H1 (cell line): ENCODE measurements around the gene IGF2BP3.

Experiments
- EP300 ChIP-seq, 2 experiments: IDR thresholded peaks; 1 replicate in 1 of 2; 2 replicates in 1 of 2; pipeline ENCODE4 v1.6.1; 2011 to 2012; ENCODE audit warnings: low read depth in 2 of 2, low read length in 2 of 2, mild to moderate bottlenecking in 2 of 2, borderline replicate concordance in 1 of 2, inconsistent platforms in 1 of 2, moderate library complexity in 1 of 2
- JUND ChIP-seq: IDR thresholded peaks from 2 replicates; pipeline ENCODE4 v1.6.1; 2011; ENCODE audit warnings: mild to moderate bottlenecking, improper control_type of control experiment, low read length
- PHF8 ChIP-seq: fragments of 200-600 bp; sonication (generic); conservative IDR thresholded peaks from 2 replicates; pipeline ENCODE4 v1.7.1; 2012; ENCODE audit warnings: low read depth, mild to moderate bottlenecking, inconsistent platforms, low read length, moderate library complexity
- POLR2A ChIP-seq, 2 experiments: IDR thresholded peaks; 1 replicate in 1 of 2; 2 replicates in 1 of 2; pipeline ENCODE4 v1.6.1; 2011; ENCODE audit warnings: low read depth in 2 of 2, low read length in 2 of 2, mild to moderate bottlenecking in 2 of 2; ENCODE audit errors: control extremely low read depth in 1 of 2
- POLR2AphosphoS5 ChIP-seq: IDR thresholded peaks from 2 replicates; pipeline ENCODE4 v1.6.1; 2011; ENCODE audit warnings: low read depth, low read length
- SUZ12 ChIP-seq: fragments of 200-600 bp; sonication (generic); IDR thresholded peaks from 2 replicates; pipeline ENCODE4 v1.6.1; 2012; ENCODE audit warnings: mild to moderate bottlenecking, inconsistent platforms, low read length, moderate library complexity, mixed read lengths
- YY1 ChIP-seq: IDR thresholded peaks from 2 replicates; pipeline ENCODE4 v1.6.1; 2011; ENCODE audit warnings: low read depth, mild to moderate bottlenecking, low read length
- TF ChIP-seq, protein P1 (sequence below): IDR thresholded peaks from 2 replicates; pipeline ENCODE4 v1.6.1; 2012; ENCODE audit warnings: inconsistent platforms
- TF ChIP-seq, protein P2 (sequence below), 3 experiments: IDR thresholded peaks; 1 replicate in 2 of 3; 2 replicates in 1 of 3; pipeline versions ENCODE4 v1.5.1 to v1.6.1; 2011; ENCODE audit warnings: low read length in 3 of 3, mild to moderate bottlenecking in 3 of 3, inconsistent platforms in 2 of 3, low read depth in 1 of 3, moderate library complexity in 1 of 3; ENCODE audit not compliant: insufficient read depth in 1 of 3; ENCODE audit errors: control extremely low read depth in 1 of 3
- TF ChIP-seq, protein P3 (sequence below): IDR thresholded peaks from 2 replicates; pipeline ENCODE4 v1.6.1; 2011; ENCODE audit warnings: low read depth, mild to moderate bottlenecking, low read length; ENCODE audit not compliant: insufficient read depth

DNA sequence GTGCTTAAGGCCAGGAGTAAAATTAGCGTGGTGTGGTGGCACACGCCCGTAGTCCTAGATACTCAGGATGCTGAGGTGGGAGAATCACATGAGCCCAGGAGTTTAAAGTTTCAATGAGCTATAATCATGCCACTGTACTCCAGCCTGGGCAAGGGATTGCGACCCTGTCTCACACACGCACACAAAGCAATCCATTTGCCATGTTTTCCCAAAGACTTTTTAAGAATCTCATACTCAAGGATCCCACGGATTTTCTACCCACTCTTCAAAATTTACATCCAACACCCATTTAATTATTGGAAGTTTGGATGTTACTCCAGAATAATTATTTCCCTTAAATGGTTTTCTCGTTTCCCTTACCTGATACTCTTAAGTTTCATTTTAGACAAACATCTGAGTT, 47.9 kb downstream of the IGF2BP3 start:
- TF ChIP-seq, protein P1, sequence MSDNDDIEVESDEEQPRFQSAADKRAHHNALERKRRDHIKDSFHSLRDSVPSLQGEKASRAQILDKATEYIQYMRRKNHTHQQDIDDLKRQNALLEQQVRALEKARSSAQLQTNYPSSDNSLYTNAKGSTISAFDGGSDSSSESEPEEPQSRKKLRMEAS, result no peak
- TF ChIP-seq EP300 (IDR thresholded peaks at IDR 0.05; ENCODE audit: borderline replicate concordance in 1 of 2, low read depth in 2 of 2, low read length in 2 of 2) (no peak), YY1 (no peak), SUZ12 (no peak), JUND (no peak), POLR2A (IDR thresholded peaks at IDR 0.05; ENCODE audit: control extremely low read depth in 1 of 2, low read depth in 2 of 2, low read length in 2 of 2) (no peak), PHF8 (no peak), POLR2AphosphoS5 (no peak)
- TF ChIP-seq, protein P2, sequence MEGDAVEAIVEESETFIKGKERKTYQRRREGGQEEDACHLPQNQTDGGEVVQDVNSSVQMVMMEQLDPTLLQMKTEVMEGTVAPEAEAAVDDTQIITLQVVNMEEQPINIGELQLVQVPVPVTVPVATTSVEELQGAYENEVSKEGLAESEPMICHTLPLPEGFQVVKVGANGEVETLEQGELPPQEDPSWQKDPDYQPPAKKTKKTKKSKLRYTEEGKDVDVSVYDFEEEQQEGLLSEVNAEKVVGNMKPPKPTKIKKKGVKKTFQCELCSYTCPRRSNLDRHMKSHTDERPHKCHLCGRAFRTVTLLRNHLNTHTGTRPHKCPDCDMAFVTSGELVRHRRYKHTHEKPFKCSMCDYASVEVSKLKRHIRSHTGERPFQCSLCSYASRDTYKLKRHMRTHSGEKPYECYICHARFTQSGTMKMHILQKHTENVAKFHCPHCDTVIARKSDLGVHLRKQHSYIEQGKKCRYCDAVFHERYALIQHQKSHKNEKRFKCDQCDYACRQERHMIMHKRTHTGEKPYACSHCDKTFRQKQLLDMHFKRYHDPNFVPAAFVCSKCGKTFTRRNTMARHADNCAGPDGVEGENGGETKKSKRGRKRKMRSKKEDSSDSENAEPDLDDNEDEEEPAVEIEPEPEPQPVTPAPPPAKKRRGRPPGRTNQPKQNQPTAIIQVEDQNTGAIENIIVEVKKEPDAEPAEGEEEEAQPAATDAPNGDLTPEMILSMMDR (IDR thresholded peaks at IDR 0.05; ENCODE audit: control extremely low read depth in 1 of 3, insufficient read depth in 1 of 3, low read depth in 1 of 3, low read length in 3 of 3), result no peak
- TF ChIP-seq, protein P3, sequence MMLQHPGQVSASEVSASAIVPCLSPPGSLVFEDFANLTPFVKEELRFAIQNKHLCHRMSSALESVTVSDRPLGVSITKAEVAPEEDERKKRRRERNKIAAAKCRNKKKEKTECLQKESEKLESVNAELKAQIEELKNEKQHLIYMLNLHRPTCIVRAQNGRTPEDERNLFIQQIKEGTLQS, result no peak
